DND-41 (cell line): ENCODE measurements around the gene BTC.

Source experiments
- CTCF ChIP-seq: IDR thresholded peaks from 2 replicates; pipeline ENCODE4 v1.5.1; 2012; ENCODE audit warnings: borderline replicate concordance, low read length, moderate library complexity, mild to moderate bottlenecking; ENCODE audit not compliant: poor library complexity, severe bottlenecking; ENCODE audit errors: extremely low read depth
- EZH2 ChIP-seq: IDR thresholded peaks from 3 replicates; pipeline ENCODE4 v1.6.1; 2012; ENCODE audit warnings: borderline replicate concordance, low read depth, mild to moderate bottlenecking, moderate library complexity, low read length, inconsistent platforms; ENCODE audit not compliant: severe bottlenecking

GRCh38 chr4:74790652-74791051, 3.7 kb downstream of the BTC start:
- TF ChIP-seq CTCF, result no peak
- TF ChIP-seq EZH2, result no peak
